NCI-H524 (cell line): ENCODE measurements around the gene NSG1.
"Not testable (repeated sequence)": the region's sequence is repeated elsewhere in the genome, so short reads cannot be mapped to it uniquely, and the experiment has no call there.

Source experiments
- DNase-seq, 2 experiments: peaks; one replicate each; lab custom pipeline; 2025; lab: John Stamatoyannopoulos, UW

Gene NSG1

DNA sequence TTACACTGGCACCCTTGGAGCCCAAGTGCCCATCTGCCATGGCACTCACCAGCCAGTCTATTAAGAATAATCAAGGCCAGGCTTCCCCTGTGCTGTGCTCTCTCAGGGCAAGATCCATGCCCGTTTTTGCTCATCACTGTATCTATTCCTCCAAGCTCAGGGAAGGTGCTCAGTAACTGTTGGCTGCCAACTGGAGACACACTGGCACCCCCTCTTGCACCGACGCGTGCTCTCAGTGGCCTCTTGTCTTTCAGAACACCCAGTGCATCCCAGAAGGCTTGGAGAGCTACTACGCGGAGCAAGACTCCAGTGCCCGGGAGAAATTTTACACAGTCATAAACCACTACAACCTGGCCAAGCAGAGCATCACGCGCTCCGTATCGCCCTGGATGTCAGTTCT, 30.1 kb downstream of the NSG1 start:
- no peak for DNase-seq

DNA sequence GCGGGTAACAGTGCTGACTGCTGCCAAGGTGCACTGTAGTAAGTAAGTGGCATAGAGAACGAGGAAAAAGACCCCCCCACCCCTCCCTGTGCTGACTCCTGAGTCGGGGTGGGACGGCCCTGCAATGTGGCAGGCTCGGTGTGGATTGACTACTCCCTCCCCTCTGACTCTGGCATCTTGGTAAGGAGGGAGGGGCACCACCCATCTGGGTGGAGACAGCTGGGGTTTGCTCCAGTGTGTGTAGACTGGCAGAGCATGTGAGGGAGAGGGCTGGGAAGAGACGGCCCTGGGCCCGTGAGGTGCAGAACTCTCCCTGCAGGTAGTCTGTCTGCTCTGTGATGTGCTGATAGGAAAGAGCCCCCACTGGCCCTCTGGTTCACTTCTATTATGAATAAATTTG, 31.0 kb downstream of the NSG1 start:
- peak in 1 of 2 experiments; percentile 55 for DNase-seq

- no peak for DNase-seq
Observed at GRCh38 chr4:4418676-4419390, 31.9 kb downstream of the NSG1 start.

GRCh38 chr4:4419896-4420295, 33.0 kb downstream of the NSG1 start:
- no peak for DNase-seq

GRCh38 chr4:4420421-4420820, 33.5 kb downstream of the NSG1 start:
- DNase-seq = no peak

GRCh38 chr4:4421356-4421755, 34.5 kb downstream of the NSG1 start:
- no peak for DNase-seq

GRCh38 chr4:4422117-4422516, 35.2 kb downstream of the NSG1 start:
- not testable (repeated sequence) for DNase-seq

DNA sequence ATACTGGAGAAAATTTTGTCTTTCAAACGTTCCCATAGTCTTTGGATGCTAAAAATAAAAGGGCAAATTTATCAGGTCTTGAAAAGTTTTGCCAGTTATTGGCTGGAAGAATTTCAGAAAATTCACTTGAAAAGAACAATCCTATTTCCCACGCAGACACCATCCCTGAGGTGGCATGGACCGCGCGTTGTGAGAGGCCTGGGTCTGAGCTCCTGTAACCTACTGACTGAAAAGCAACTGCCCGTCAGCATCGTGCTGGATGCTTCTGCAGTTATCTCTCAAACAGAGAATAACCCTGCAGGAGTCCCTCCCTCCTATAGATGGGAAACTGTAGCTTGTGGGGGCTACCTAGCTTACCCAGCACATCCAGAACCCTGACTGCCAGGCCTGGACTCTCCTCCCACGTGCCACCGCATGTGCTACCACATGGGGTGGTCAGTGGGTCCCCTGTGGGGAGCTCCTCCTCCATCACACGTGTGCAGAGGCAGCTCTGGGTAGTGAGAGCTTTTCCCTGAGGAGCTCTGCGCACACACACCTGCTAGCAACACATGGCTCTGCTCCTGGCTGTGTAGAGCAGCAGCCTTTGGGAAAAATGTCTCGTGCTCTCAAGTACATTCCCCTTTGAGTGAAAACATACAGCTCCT, 36.1 kb downstream of the NSG1 start:
- DNase-seq = no peak

GRCh38 chr4:4423706-4424498, 37.0 kb downstream of the NSG1 start:
- DNase-seq = no peak

GRCh38 chr4:4424499-4425115, 37.7 kb downstream of the NSG1 start:
- no peak for DNase-seq

- DNase-seq = no peak
Observed at GRCh38 chr4:4425119-4425690, 38.3 kb downstream of the NSG1 start.

- no peak for DNase-seq
Observed at GRCh38 chr4:4425696-4426095, 38.8 kb downstream of the NSG1 start.

DNA sequence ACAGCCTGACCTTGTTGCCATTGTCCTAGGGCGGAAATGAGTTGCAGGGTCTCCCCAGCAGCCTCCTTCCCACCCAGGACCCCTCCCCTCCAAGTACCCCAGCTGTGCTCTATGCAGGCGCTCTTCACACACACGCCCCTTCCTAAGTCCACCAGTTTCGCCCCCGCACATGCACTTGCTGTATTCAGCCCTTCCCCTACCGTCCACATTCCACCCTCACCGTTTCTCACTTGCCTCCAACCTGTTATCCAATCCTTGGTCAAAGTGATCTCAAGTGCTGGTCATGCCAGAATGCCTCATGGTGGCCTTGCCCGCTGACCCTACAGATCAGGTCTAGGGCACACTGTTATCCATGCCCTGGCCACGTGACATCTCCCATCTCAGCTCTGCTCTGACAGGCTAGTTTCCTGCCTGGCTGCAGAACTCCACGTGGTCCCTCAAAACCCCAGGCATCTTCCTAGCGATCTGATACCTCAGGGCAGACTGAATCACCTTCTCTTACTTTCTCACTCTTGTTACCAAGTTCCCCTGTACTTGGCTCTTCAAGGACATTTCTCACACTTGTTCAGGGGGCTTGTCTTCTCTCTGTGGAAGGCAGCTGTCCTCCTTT, 39.7 kb downstream of the NSG1 start:
- DNase-seq = no peak

DNA sequence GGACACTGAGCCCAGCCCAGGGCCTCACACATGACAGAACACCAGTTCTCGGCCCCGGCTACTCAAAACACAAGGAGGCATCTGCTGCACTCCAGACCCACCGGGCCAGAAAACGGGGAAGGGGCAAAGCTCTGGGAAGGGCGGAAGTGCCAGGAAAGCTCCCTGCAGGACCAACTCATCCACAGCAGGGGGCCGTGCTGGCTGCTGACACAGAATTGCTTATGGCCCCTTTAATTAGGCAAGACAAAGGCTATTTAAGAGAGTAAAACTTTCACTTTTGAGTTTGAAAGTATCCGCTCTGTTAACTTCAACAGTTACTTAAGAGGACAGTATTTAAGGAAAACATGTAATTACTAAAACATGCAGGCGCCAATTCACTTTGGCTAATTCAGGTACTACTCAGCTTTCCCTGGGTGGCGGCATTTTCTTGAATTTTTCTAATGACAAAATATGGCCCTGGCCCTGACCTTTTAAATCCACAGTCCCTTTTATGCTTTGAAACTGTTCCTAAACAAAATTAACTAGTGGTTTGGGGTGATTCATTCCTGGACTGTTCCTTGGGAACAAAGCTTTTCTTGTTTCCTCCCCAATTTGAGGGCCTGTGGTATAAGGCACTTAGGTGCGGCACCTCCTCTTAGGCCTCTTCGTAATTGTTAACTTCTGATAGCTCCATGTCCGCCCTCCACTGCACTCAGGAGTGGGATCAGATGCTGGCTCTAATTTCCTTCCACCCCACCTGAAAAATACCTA, 40.4 kb downstream of the NSG1 start:
- no peak for DNase-seq

DNA sequence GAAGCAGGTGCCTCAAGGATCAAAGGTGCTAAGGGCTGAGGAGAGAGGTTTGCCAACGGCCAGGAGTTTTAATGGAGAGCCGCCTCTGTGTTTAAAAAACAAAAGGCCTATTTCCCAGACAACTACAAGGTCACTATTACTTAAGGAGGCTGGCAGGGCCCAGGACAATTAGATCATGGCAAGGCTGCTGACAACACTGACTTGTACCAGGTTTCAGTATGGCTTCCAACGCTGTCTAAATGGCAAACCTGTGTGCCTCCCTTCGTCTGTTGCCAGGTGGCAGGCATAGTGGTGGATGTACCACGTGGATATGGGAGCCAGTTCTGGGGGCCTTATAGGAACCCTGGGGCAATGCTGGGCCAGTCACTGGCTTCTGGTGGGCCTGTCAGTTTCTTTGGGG, 41.0 kb downstream of the NSG1 start:
- no peak for DNase-seq

DNA sequence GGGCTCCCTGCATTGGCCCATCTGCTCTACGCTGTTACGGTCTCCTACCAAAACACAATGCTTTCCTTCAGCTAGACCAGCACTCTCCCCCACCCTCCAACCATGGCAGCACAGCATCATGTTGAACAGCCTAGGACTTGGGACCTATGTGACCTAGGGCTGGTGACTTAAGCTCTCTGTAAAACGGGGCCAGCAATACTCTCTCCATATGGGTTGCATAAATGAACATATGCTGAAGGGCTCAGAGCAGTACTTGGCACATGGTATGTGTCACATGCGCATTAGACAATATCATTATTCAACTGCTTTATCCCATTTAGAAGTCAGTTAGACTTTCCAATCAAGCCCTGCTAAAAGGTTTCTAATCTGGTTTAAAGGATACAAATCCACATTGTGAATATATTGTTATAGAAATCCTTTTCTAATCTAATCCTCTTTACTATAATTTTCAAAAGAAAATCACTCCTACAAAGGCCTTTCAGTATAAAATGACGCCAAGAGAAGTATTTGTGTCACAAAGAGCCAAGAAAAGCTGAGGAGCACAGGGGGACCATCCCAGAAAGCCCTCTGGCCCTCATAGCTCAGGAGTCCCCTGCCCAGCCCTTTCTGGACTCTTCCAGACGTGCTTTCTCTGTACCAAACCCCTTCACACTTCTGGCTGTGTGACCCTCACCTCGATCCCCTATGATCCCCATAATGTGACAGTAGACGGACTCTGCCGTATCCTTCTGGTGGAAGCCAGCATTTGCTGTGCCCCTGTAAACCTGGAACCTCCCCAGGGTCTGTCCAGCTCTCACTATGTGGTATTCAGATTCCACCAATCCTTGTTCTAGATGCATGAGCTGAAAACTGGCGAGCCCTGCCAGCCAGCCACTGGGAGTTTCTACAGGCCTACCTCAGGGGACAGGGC, 42.3 kb downstream of the NSG1 start:
- peak; percentile 59 to 84 for DNase-seq

DNA sequence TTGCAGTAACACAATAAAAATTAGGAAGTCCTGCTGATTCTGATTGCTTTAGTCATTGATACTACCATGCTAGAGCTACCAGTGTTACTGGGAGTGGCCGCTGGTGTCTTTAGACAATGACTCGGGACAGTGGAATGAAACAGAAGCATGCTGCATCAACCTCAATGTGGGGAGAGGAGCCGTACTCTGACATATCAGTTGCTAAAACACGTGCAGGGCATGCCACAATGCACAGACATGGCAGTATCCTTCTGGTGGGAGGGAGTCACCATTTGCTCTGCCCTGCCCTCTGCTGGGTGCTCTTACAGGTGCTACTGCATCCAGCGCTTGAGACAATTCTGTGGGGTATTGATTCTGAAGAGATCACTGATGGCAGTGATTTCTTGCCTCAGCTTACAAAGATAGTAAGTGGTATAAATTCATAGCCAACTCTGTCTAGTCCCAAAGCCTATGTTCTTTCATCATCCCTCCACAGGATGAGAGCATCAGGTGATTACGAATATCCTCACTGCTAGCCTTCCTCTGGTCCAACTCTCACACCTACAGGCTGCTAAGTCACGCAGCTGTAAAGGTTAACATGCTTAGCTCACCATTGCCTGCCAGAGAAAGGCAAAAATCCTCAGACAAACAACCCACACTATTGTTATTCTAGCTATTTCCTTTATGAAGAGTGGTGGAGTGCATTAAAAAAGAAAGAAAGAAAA, 43.7 kb downstream of the NSG1 start:
- peak; percentile 25 to 53 for DNase-seq

DNA sequence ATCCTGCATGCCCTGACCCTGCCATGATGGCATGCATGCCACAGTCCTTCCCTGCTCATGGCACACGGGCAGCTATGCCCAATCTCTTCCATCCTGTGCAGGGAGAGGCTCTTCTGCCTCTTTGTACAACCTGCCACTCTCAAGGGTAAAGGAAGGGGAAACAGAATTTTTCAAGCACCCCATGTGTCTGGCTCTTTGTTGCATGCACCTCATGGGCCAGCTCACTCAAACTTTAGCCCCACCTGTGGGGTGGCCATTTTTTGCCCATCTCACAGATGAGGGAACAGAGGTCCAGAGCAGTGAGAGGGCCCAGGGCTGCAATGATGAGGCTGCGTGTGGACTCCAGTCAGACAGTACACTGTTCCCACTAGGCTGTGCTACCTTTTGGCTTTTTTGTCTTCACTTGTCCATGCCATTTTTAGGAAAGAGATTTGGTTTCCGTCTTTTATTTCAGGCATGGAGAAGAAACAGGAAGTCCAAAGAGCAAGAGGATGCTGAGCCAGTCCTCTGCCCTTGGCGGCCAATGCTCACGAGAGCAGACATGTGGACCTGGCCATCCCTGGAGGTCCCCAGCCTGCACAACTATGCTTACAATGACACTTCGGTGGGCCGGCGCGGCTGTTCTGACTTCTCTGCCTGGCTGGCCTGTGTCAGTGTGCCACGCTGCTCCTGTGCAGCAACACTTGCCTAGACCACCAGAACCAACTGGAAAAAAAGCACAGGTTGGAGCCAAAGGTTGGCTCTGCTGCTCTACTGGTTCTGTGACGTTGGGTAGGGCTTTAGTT, 45.6 kb downstream of the NSG1 start:
- no peak for DNase-seq

GRCh38 chr4:4433941-4434340, 47.0 kb downstream of the NSG1 start:
- no peak for DNase-seq
